Measurements from ENCODE around the gene ASPRV1.

DNA sequence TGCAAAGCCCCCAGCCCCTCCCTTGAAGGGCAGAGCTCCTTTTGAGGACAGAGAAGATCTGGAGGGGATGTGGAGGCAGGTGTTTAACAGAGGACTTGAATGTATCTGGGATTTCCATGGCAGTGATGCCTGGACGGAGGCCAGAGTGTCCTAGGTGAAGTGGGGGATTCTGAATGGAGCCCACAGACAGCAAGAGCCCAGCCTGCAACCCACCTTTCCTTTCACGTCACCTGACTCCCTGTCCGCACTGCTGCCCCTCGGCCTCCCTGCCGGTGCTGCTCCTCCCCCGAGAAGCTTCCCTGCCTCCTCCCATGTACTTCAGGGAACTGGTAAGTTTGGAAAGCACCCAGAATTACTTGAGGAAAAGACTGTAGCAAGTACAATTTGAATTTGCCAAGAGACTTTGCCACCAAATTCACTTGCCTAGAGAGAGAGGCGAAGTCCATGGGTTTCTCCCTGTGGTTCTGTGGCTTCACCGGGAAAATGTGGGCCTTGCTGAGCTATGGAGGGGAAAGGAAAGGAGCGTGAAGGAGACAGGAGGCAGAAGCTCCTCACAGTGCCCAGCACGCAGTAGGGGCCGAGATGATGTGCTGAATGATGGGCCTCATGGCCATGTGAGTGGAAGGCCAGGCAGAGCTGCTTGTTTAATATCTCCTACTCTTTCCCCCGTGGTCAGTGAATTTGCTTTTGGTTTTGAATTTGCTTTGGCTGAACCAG is 13.9 kb upstream of the ASPRV1 start:
- TF ChIP-seq TAF1 (IDR thresholded peaks at IDR 0.05; ENCODE audit: borderline replicate concordance, insufficient read depth, low read length), result no peak
- TF ChIP-seq, protein P1, sequence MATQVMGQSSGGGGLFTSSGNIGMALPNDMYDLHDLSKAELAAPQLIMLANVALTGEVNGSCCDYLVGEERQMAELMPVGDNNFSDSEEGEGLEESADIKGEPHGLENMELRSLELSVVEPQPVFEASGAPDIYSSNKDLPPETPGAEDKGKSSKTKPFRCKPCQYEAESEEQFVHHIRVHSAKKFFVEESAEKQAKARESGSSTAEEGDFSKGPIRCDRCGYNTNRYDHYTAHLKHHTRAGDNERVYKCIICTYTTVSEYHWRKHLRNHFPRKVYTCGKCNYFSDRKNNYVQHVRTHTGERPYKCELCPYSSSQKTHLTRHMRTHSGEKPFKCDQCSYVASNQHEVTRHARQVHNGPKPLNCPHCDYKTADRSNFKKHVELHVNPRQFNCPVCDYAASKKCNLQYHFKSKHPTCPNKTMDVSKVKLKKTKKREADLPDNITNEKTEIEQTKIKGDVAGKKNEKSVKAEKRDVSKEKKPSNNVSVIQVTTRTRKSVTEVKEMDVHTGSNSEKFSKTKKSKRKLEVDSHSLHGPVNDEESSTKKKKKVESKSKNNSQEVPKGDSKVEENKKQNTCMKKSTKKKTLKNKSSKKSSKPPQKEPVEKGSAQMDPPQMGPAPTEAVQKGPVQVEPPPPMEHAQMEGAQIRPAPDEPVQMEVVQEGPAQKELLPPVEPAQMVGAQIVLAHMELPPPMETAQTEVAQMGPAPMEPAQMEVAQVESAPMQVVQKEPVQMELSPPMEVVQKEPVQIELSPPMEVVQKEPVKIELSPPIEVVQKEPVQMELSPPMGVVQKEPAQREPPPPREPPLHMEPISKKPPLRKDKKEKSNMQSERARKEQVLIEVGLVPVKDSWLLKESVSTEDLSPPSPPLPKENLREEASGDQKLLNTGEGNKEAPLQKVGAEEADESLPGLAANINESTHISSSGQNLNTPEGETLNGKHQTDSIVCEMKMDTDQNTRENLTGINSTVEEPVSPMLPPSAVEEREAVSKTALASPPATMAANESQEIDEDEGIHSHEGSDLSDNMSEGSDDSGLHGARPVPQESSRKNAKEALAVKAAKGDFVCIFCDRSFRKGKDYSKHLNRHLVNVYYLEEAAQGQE (IDR thresholded peaks at IDR 0.05; ENCODE audit: insufficient read depth in 1 of 2, low read depth in 2 of 2, low read length in 2 of 2), result no peak
- no peak for TF ChIP-seq POLR2AphosphoS5 (IDR thresholded peaks at IDR 0.05; ENCODE audit: low read depth, low read length)

All from PFSK-1 (cell line).